GM23248 (cell line): ENCODE results near the gene HAPSTR1. TPM values are rescaled to one million over a fixed set of nuclear protein-coding genes. Genes with fewer than 3 reads are reported as not detected.

Experiments
- DNase-seq: peaks from one replicate; pipeline ENCODE4 v3.0.0-alpha.2; 2015
- H2AFZ ChIP-seq: fragments of 200-600 bp; sonication (generic); 2 replicates; pipeline ENCODE4 v1.6.1; 2016; ENCODE audit warnings: antibody characterized with exemption
- H3F3A ChIP-seq: fragments of 200-600 bp; sonication (generic); 2 replicates; pipeline ENCODE4 v1.6.1; 2016; ENCODE audit warnings: mild to moderate bottlenecking, antibody characterized with exemption, mixed run types; ENCODE audit not compliant: insufficient read depth
- H3K27ac ChIP-seq: fragments of 200-600 bp; sonication (generic); 2 replicates; pipeline ENCODE4 v1.5.1; 2016; ENCODE audit warnings: mild to moderate bottlenecking
- H3K27me3 ChIP-seq: fragments of 200-600 bp; sonication (generic); replicated peaks from 2 replicates; pipeline ENCODE4 v1.6.1; 2016; ENCODE audit warnings: mild to moderate bottlenecking; ENCODE audit not compliant: insufficient read depth
- H3K36me3 ChIP-seq: fragments of 200-600 bp; sonication (generic); 2 replicates; pipeline ENCODE4 v1.6.1; 2016; ENCODE audit warnings: low read depth, mild to moderate bottlenecking
- H3K4me1 ChIP-seq: fragments of 200-600 bp; sonication (generic); 2 replicates; pipeline ENCODE4 v1.6.1; 2016; ENCODE audit warnings: mild to moderate bottlenecking; ENCODE audit not compliant: insufficient read depth
- H3K4me2 ChIP-seq: fragments of 200-600 bp; sonication (generic); one replicate; pipeline ENCODE4 v1.6.1; 2016; ENCODE audit warnings: mild to moderate bottlenecking; ENCODE audit not compliant: unreplicated experiment
- H3K4me3 ChIP-seq: fragments of 200-600 bp; sonication (generic); 2 replicates; pipeline ENCODE4 v1.5.1; 2016; ENCODE audit warnings: mild to moderate bottlenecking
- H3K79me2 ChIP-seq: fragments of 200-600 bp; sonication (generic); 2 replicates; pipeline ENCODE4 v1.6.1; 2016; ENCODE audit warnings: mild to moderate bottlenecking; ENCODE audit not compliant: insufficient read depth
- H3K9ac ChIP-seq: fragments of 200-600 bp; sonication (generic); 2 replicates; pipeline ENCODE4 v1.6.1; 2016; ENCODE audit warnings: mild to moderate bottlenecking
- H3K9me2 ChIP-seq: fragments of 200-600 bp; sonication (generic); 2 replicates; pipeline ENCODE4 v1.6.1; 2016; ENCODE audit warnings: mixed run types, mild to moderate bottlenecking, moderate library complexity; ENCODE audit not compliant: insufficient read depth
- H3K9me3 ChIP-seq: fragments of 200-600 bp; sonication (generic); one replicate; pipeline ENCODE4 v1.6.1; 2017; ENCODE audit warnings: low read depth
- H4K20me1 ChIP-seq: fragments of 200-600 bp; sonication (generic); 2 replicates; pipeline ENCODE4 v1.6.0; 2016; ENCODE audit not compliant: insufficient read depth
- EZH2 ChIP-seq: fragments of 200-600 bp; sonication (generic); IDR thresholded peaks from 2 replicates; pipeline ENCODE4 v1.6.1; 2018; ENCODE audit warnings: antibody characterized with exemption, mild to moderate bottlenecking; ENCODE audit not compliant: insufficient read depth, poor library complexity, severe bottlenecking
- EZH2phosphoT487 ChIP-seq: fragments of 200-600 bp; sonication (generic); IDR thresholded peaks from 2 replicates; pipeline ENCODE4 v1.6.1; 2018; ENCODE audit warnings: antibody characterized with exemption, moderate library complexity, mild to moderate bottlenecking, low read depth; ENCODE audit not compliant: insufficient read depth
- WGBS, 2 experiments: methylation state at CpG; one replicate each; pipeline ENCODE4 v1.1.6; 2015 to 2017; ENCODE audit warnings: low lambda C conversion rate in 2 of 2, low coverage in 1 of 2; ENCODE audit errors: missing lambda C conversion rate in 2 of 2; 5-methylcytosine and 5-hydroxymethylcytosine counted together
- in situ Hi-C: fragments of 300-500 bp; cut with MboI; formaldehyde crosslinking; loops from 2 replicates; pipeline ENCODE4 v1.15.0; 2020
- polyA plus RNA-seq: library from polyadenylated mRNA; unstranded; fragments of >200 nt; fragmentation: Nextera tagmentation; extraction: Ambion mirVana; gene quantifications from 2 replicates; pipeline ENCODE4 v1.2.1, GENCODE V29; 2016
- total RNA-seq: library from RNA; depleted of rRNA; stranded (reverse); fragments of >200 nt; shearing (Covaris generic); gene quantifications from 2 replicates; pipeline ENCODE4 v1.2.3, GENCODE V29; 2014

HAPSTR1 gene
- total and polyA plus RNA-seq, 2 experiments from 2014 or later = 11.7 to 79.2 TPM

GRCh38 chr16:9088848-9089247 lies 2.6 kb upstream of the HAPSTR1 start:
- DNase-seq = no peak
- Histone ChIP-seq H2AFZ (no peak overlapping the region), H4K20me1 (peaks cover 6% of the 10 kb centered on the region; the same call in 1 of the 2 replicates), H3K36me3 (0 out of 2 replicates have a peak, but pooled peaks cover 5% of the 10 kb centered on the region), H3K9ac (no peak overlapping the region), H3K4me3 (no peak overlapping the region), H3F3A (peaks cover 10% of the 10 kb centered on the region; the same call in 1 of the 2 replicates), H3K4me1 (no peaks in the 10 kb centered on the region), H3K27me3 (no peaks in the 10 kb centered on the region), H3K9me2 (no peaks in the 10 kb centered on the region), H3K27ac (no peak overlapping the region), H3K4me2 (no peak overlapping the region), H3K9me3 (no peaks in the 10 kb centered on the region), H3K79me2 (peaks cover 23% of the 10 kb centered on the region)
- in situ Hi-C loops = no loop called here
- WGBS, 2 experiments = 87% methylated on average over 10 of the region's 10 CpGs
- TF ChIP-seq EZH2 (no peak), EZH2phosphoT487 (no peak)

- DNase-seq = no peak
- H3K4me3 ChIP-seq = no peak overlapping the region
- H3K9me3 ChIP-seq = no peaks in the 10 kb centered on the region
- H3K9ac ChIP-seq = no peak overlapping the region
- peak overlapping the region; percentile 88 for H2AFZ ChIP-seq
- peaks cover 12% of the 10 kb centered on the region; the same call in 1 of the 2 replicates for H3F3A ChIP-seq
- no peaks in the 10 kb centered on the region for H3K9me2 ChIP-seq
- H3K4me1 ChIP-seq = peaks cover 5% of the 10 kb centered on the region
- no peaks in the 10 kb centered on the region for H3K27me3 ChIP-seq
- in situ Hi-C loops = no loop called here
- no peak overlapping the region for H3K27ac ChIP-seq
- H4K20me1 ChIP-seq = peaks cover 13% of the 10 kb centered on the region
- 97 to 98% methylated on average over 6 of the region's 6 CpGs for WGBS, 2 experiments
- H3K4me2 ChIP-seq = no peak overlapping the region
- 0 out of 2 replicates have a peak, but pooled peaks cover 8% of the 10 kb centered on the region for H3K36me3 ChIP-seq
- H3K79me2 ChIP-seq = peaks cover 31% of the 10 kb centered on the region
- TF ChIP-seq EZH2phosphoT487 = no peak
- TF ChIP-seq EZH2 = no peak
These were observed 1.8 kb upstream of the HAPSTR1 start for GRCh38 chr16:9089660-9090059.

GRCh38 chr16:9090101-9090959 lies 1.1 kb upstream of the HAPSTR1 start:
- WGBS, 2 experiments = 16 to 23% methylated on average over 47 to 72 of the region's 85 CpGs
- peak; percentile 50 for DNase-seq

GRCh38 chr16:9091867-9092281 lies 430 bp downstream of the HAPSTR1 start:
- H3K4me2 ChIP-seq = peak overlapping the region; percentile 93
- H3K9ac ChIP-seq = peak overlapping the region; percentile 97
- peak overlapping the region; percentile 87 for H3K27ac ChIP-seq
- H3K79me2 ChIP-seq = peaks cover 53% of the 10 kb centered on the region
- H2AFZ ChIP-seq = no peak overlapping the region
- peaks cover 30% of the 10 kb centered on the region for H3F3A ChIP-seq
- peaks cover 26% of the 10 kb centered on the region for H3K4me1 ChIP-seq
- no peak for TF ChIP-seq EZH2
- no peak for TF ChIP-seq EZH2phosphoT487
- 0% methylated on average over 16 to 29 of the region's 51 CpGs for WGBS, 2 experiments
- peaks cover 32% of the 10 kb centered on the region for H4K20me1 ChIP-seq
- no peaks in the 10 kb centered on the region for H3K27me3 ChIP-seq
- no peaks in the 10 kb centered on the region for H3K9me2 ChIP-seq
- in situ Hi-C loops = no loop called here
- DNase-seq = peak; percentile 77
- H3K9me3 ChIP-seq = no peaks in the 10 kb centered on the region
- H3K36me3 ChIP-seq = peaks cover 15% of the 10 kb centered on the region; the same call in 1 of the 2 replicates
- H3K4me3 ChIP-seq = peak overlapping the region; percentile 87

More at GRCh38 chr16:9090101-9090959, 1.1 kb upstream of the HAPSTR1 start:
- Histone ChIP-seq H3K4me1 (peaks cover 12% of the 10 kb centered on the region), H3K27ac (peak overlapping the region; percentile 71), H3F3A (peaks cover 15% of the 10 kb centered on the region; the same call in 1 of the 2 replicates), H3K79me2 (peaks cover 38% of the 10 kb centered on the region), H3K36me3 (peaks cover 11% of the 10 kb centered on the region; the same call in 1 of the 2 replicates), H3K9me2 (no peaks in the 10 kb centered on the region), H3K9ac (peak overlapping the region; percentile 89), H3K4me2 (peak overlapping the region; percentile 94), H3K4me3 (peak overlapping the region; percentile 80), H3K27me3 (no peaks in the 10 kb centered on the region), H2AFZ (peak overlapping the region; percentile 88), H4K20me1 (peaks cover 20% of the 10 kb centered on the region), H3K9me3 (no peaks in the 10 kb centered on the region)
- in situ Hi-C loops = no loop called here
- TF ChIP-seq EZH2phosphoT487 (no peak), EZH2 (no peak)
